Kidney glomerular epithelial cell (primary cell): ENCODE results near the gene CLDN7.
"Not testable (repeated sequence)": the region's sequence is repeated elsewhere in the genome, so short reads cannot be mapped to it uniquely, and the experiment has no call there.

Experiments
- DNase-seq: peaks from one replicate; lab custom pipeline; 2025; lab: John Stamatoyannopoulos, UW

The CLDN7 gene

GRCh38 chr17:7253082-7253481 lies 9.2 kb downstream of the CLDN7 start:
- no peak for DNase-seq

GRCh38 chr17:7252176-7253043 lies 9.9 kb downstream of the CLDN7 start, which contains the start of gene ELP5:
TSS of gene ELP5 (plus strand) at chr17:7252215. CDS start at chr17:7252551, 336 bp downstream.
- peak; percentile 81 for DNase-seq

GRCh38 chr17:7251661-7252175 lies 10.6 kb downstream of the CLDN7 start, which contains the start of gene CTDNEP1:
TSS of gene CTDNEP1 (minus strand) at chr17:7251734. CDS start at chr17:7251296, 438 bp downstream.
- peak; percentile 98 for DNase-seq

GRCh38 chr17:7250695-7251627 lies 11.3 kb downstream of the CLDN7 start:
- no peak for DNase-seq

GRCh38 chr17:7249830-7250229 lies 12.4 kb downstream of the CLDN7 start:
- no peak for DNase-seq

GRCh38 chr17:7249214-7249613 lies 13.1 kb downstream of the CLDN7 start:
- no peak for DNase-seq

- DNase-seq: no peak
Measured at GRCh38 chr17:7248796-7249195, 13.5 kb downstream of the CLDN7 start.

GRCh38 chr17:7246779-7247178 lies 15.5 kb downstream of the CLDN7 start:
- DNase-seq: no peak

- not testable (repeated sequence) for DNase-seq
Measured at GRCh38 chr17:7243838-7244237, 18.4 kb downstream of the CLDN7 start.

GRCh38 chr17:7243453-7243729 lies 18.9 kb downstream of the CLDN7 start:
- no peak for DNase-seq

- peak; percentile 85 for DNase-seq
Measured at GRCh38 chr17:7242717-7243452, 19.4 kb downstream of the CLDN7 start.

- DNase-seq: peak; percentile 84
Measured at GRCh38 chr17:7241783-7242716, 20.2 kb downstream of the CLDN7 start, which contains the start of gene GABARAP. TSS of gene GABARAP (minus strand) at chr17:7242449. CDS start at chr17:7242330, 119 bp downstream.

GRCh38 chr17:7241090-7241733 lies 21.1 kb downstream of the CLDN7 start:
- DNase-seq: no peak

GRCh38 chr17:7240375-7240774 lies 21.9 kb downstream of the CLDN7 start:
- no peak for DNase-seq

- peak; percentile 99 for DNase-seq
Measured at GRCh38 chr17:7239091-7240027, 22.9 kb downstream of the CLDN7 start, which contains the start of gene PHF23. TSS of gene PHF23 (minus strand) at chr17:7239457. CDS start at chr17:7239279, 178 bp downstream.

- no peak for DNase-seq
Measured at GRCh38 chr17:7238420-7239090, 23.7 kb downstream of the CLDN7 start.

GRCh38 chr17:7237761-7238419 lies 24.4 kb downstream of the CLDN7 start:
- DNase-seq: peak; percentile 31
